ENCODE measurements around the gene PGBD2.
A peak's percentile ranks its signal among the peaks of the same experiment; 100 is the strongest.
"Not testable (repeated sequence)": the region's sequence is repeated elsewhere in the genome, so short reads cannot be mapped to it uniquely, and the experiment has no call there.

PGBD2 gene

GRCh38 chr1:248886237-248886895, 19.7 kb upstream of the PGBD2 start:
- no peak for DNase-seq (ENCODE audit: low read depth in 2 of 2)

- not testable (repeated sequence) for DNase-seq (ENCODE audit: low read depth in 2 of 2)
These were observed 16.2 kb upstream of the PGBD2 start for GRCh38 chr1:248889914-248890243.

- no peak for DNase-seq (ENCODE audit: low read depth in 2 of 2)
These were observed 15.2 kb upstream of the PGBD2 start for GRCh38 chr1:248890549-248891498.

GRCh38 chr1:248891758-248892157, 14.3 kb upstream of the PGBD2 start:
- DNase-seq (ENCODE audit: low read depth in 2 of 2), result no peak

GRCh38 chr1:248892590-248892989, 13.4 kb upstream of the PGBD2 start:
- no peak for DNase-seq (ENCODE audit: low read depth in 2 of 2)

- DNase-seq (ENCODE audit: low read depth in 2 of 2), result no peak
These were observed 11.2 kb upstream of the PGBD2 start for GRCh38 chr1:248894837-248895236.

- no peak for DNase-seq (ENCODE audit: low read depth in 2 of 2)
These were observed 8.4 kb upstream of the PGBD2 start for GRCh38 chr1:248897412-248898337.

- no peak for DNase-seq (ENCODE audit: low read depth in 2 of 2)
These were observed 5.4 kb upstream of the PGBD2 start for GRCh38 chr1:248900637-248901036.

- DNase-seq (ENCODE audit: low read depth in 2 of 2), result no peak
These were observed 4.5 kb upstream of the PGBD2 start for GRCh38 chr1:248901578-248901977.

- no peak for DNase-seq (ENCODE audit: low read depth in 2 of 2)
These were observed 1.4 kb upstream of the PGBD2 start for GRCh38 chr1:248904437-248905216.

- no peak for DNase-seq (ENCODE audit: low read depth in 2 of 2)
These were observed 400 bp upstream of the PGBD2 start for GRCh38 chr1:248905662-248906008.

- no peak for DNase-seq (ENCODE audit: low read depth in 2 of 2)
These were observed 972 bp downstream of the PGBD2 start for GRCh38 chr1:248906753-248907661.

GRCh38 chr1:248910761-248911160, 4.7 kb downstream of the PGBD2 start:
- no peak for DNase-seq (ENCODE audit: low read depth in 2 of 2)

GRCh38 chr1:248913933-248914332, 7.9 kb downstream of the PGBD2 start:
- no peak for DNase-seq (ENCODE audit: low read depth in 2 of 2)

- no peak for DNase-seq (ENCODE audit: low read depth in 2 of 2)
These were observed 8.9 kb downstream of the PGBD2 start for GRCh38 chr1:248914796-248915381.

- no peak for DNase-seq (ENCODE audit: low read depth in 2 of 2)
These were observed 12.1 kb downstream of the PGBD2 start for GRCh38 chr1:248918131-248918530.

- no peak for DNase-seq (ENCODE audit: low read depth in 2 of 2)
These were observed 17.6 kb downstream of the PGBD2 start for GRCh38 chr1:248923352-248924338.

GRCh38 chr1:248924696-248925532, 18.9 kb downstream of the PGBD2 start:
- DNase-seq (ENCODE audit: low read depth in 2 of 2), result peak in 1 of 2 donors; percentile 29
